SH-SY5Y (cell line): ENCODE results near the gene PRND.

Experiments used
- GATA2 ChIP-seq: IDR thresholded peaks from 2 replicates; pipeline ENCODE4 v1.6.1; 2011; ENCODE audit warnings: mild to moderate bottlenecking, low read depth, low read length
- GATA3 ChIP-seq: IDR thresholded peaks from 2 replicates; pipeline ENCODE4 v1.6.1; 2011; ENCODE audit warnings: low read depth, mild to moderate bottlenecking, low read length, moderate library complexity

Gene PRND

DNA sequence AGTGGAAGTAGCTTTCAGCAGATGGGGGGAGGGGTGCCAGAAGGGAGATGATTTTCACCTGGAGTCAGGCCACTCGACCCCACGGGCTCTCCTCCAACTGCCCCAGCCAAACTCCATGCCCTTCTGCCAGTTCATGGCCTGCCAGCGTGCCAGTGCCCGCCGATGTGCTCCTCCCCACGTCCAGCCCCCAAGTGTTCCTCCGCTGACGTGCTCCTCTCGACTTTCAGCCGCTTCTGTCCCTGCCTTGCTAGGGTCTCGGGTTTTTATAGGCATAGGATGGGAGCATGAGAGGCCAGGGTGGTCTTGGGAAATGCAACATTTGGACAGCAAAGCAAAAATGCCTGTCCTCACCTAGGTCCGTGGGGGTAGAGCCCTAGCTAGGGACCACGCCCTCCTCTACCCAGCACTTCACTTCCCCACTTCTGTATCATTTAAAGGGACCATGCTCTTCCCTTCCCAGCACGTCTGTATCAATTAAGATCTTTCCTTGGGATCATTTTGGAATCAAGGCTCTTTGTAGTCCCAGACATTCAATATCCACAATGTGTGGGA is 54.4 kb downstream of the PRND start:
- TF ChIP-seq GATA3: no peak
- TF ChIP-seq GATA2: no peak
